ENCODE data around the gene NUDT4.
A peak's percentile ranks its signal among the peaks of the same experiment; 100 is the strongest.
"Not testable (repeated sequence)": the region's sequence is repeated elsewhere in the genome, so short reads cannot be mapped to it uniquely, and the experiment has no call there.

NUDT4 gene

GRCh38 chr12:93358821-93359220, 18.9 kb upstream of the NUDT4 start:
- H3K4me3 Mint-ChIP-seq: no peak overlapping the region
- H3K36me3 Mint-ChIP-seq (ENCODE audit: low read depth): no peaks in the 10 kb centered on the region
- H3K9me3 Mint-ChIP-seq: no peaks in the 10 kb centered on the region
- no peak overlapping the region for H3K27ac Mint-ChIP-seq
- H3K4me1 Mint-ChIP-seq (ENCODE audit: low read depth): peaks cover 3% of the 10 kb centered on the region
- H3K27me3 Mint-ChIP-seq: no peaks in the 10 kb centered on the region

- H3K9me3 Mint-ChIP-seq: no peaks in the 10 kb centered on the region
- H3K4me1 Mint-ChIP-seq (ENCODE audit: low read depth): peaks cover 14% of the 10 kb centered on the region
- H3K36me3 Mint-ChIP-seq (ENCODE audit: low read depth): no peaks in the 10 kb centered on the region
- no peaks in the 10 kb centered on the region for H3K27me3 Mint-ChIP-seq
- no peak overlapping the region for H3K27ac Mint-ChIP-seq
- H3K4me3 Mint-ChIP-seq: no peak overlapping the region
These were observed 17.0 kb upstream of the NUDT4 start for GRCh38 chr12:93360688-93361087.

GRCh38 chr12:93361151-93361919, 16.4 kb upstream of the NUDT4 start:
- no peak overlapping the region for H3K27ac Mint-ChIP-seq
- H3K27me3 Mint-ChIP-seq: no peaks in the 10 kb centered on the region
- H3K4me1 Mint-ChIP-seq (ENCODE audit: low read depth): peaks cover 14% of the 10 kb centered on the region
- H3K9me3 Mint-ChIP-seq: no peaks in the 10 kb centered on the region
- H3K4me3 Mint-ChIP-seq: no peak overlapping the region
- no peaks in the 10 kb centered on the region for H3K36me3 Mint-ChIP-seq (ENCODE audit: low read depth)

- Mint-ChIP-seq H3K4me1 (ENCODE audit: low read depth) (peaks cover 14% of the 10 kb centered on the region), H3K27me3 (no peaks in the 10 kb centered on the region), H3K4me3 (no peak overlapping the region), H3K36me3 (ENCODE audit: low read depth) (no peaks in the 10 kb centered on the region), H3K27ac (peak overlapping the region; percentile 19), H3K9me3 (no peaks in the 10 kb centered on the region)
These were observed 13.9 kb upstream of the NUDT4 start for GRCh38 chr12:93363841-93364297.

GRCh38 chr12:93365616-93366405, 11.9 kb upstream of the NUDT4 start:
- Mint-ChIP-seq H3K27ac (no peak overlapping the region), H3K36me3 (ENCODE audit: low read depth) (no peaks in the 10 kb centered on the region), H3K9me3 (no peaks in the 10 kb centered on the region), H3K27me3 (no peaks in the 10 kb centered on the region), H3K4me1 (ENCODE audit: low read depth) (peaks cover 14% of the 10 kb centered on the region), H3K4me3 (no peak overlapping the region)

GRCh38 chr12:93366422-93366821, 11.3 kb upstream of the NUDT4 start:
- H3K4me3 Mint-ChIP-seq: no peak overlapping the region
- peaks cover 14% of the 10 kb centered on the region for H3K4me1 Mint-ChIP-seq (ENCODE audit: low read depth)
- H3K36me3 Mint-ChIP-seq (ENCODE audit: low read depth): no peaks in the 10 kb centered on the region
- H3K27me3 Mint-ChIP-seq: no peaks in the 10 kb centered on the region
- no peak overlapping the region for H3K27ac Mint-ChIP-seq
- no peaks in the 10 kb centered on the region for H3K9me3 Mint-ChIP-seq

- Mint-ChIP-seq H3K4me1 (ENCODE audit: low read depth) (peaks cover 11% of the 10 kb centered on the region), H3K27me3 (no peaks in the 10 kb centered on the region), H3K9me3 (no peaks in the 10 kb centered on the region), H3K36me3 (ENCODE audit: low read depth) (no peaks in the 10 kb centered on the region), H3K27ac (no peak overlapping the region), H3K4me3 (no peak overlapping the region)
These were observed 9.0 kb upstream of the NUDT4 start for GRCh38 chr12:93368766-93369165.

GRCh38 chr12:93369505-93369904, 8.2 kb upstream of the NUDT4 start:
- Mint-ChIP-seq H3K9me3 (no peaks in the 10 kb centered on the region), H3K4me1 (ENCODE audit: low read depth) (peaks cover 5% of the 10 kb centered on the region)

GRCh38 chr12:93370947-93371346, 6.8 kb upstream of the NUDT4 start:
- Mint-ChIP-seq H3K36me3 (ENCODE audit: low read depth) (no peaks in the 10 kb centered on the region), H3K27ac (no peak overlapping the region), H3K27me3 (no peaks in the 10 kb centered on the region), H3K9me3 (no peaks in the 10 kb centered on the region), H3K4me1 (ENCODE audit: low read depth) (no peaks in the 10 kb centered on the region), H3K4me3 (no peak overlapping the region)

More at GRCh38 chr12:93369505-93369904, 8.2 kb upstream of the NUDT4 start:
- no peaks in the 10 kb centered on the region for H3K36me3 Mint-ChIP-seq (ENCODE audit: low read depth)
- H3K27ac Mint-ChIP-seq: no peak overlapping the region
- no peak overlapping the region for H3K4me3 Mint-ChIP-seq
- H3K27me3 Mint-ChIP-seq: no peaks in the 10 kb centered on the region

GRCh38 chr12:93373961-93374656, 3.6 kb upstream of the NUDT4 start:
- Mint-ChIP-seq H3K4me1 (ENCODE audit: low read depth) (peaks cover 12% of the 10 kb centered on the region), H3K27me3 (no peaks in the 10 kb centered on the region), H3K36me3 (ENCODE audit: low read depth) (no peaks in the 10 kb centered on the region), H3K27ac (no peak overlapping the region), H3K9me3 (no peaks in the 10 kb centered on the region), H3K4me3 (no peak overlapping the region)

- H3K27ac Mint-ChIP-seq: no peak overlapping the region
- H3K4me1 Mint-ChIP-seq (ENCODE audit: low read depth): peaks cover 21% of the 10 kb centered on the region
- no peaks in the 10 kb centered on the region for H3K9me3 Mint-ChIP-seq
- peaks cover 5% of the 10 kb centered on the region for H3K36me3 Mint-ChIP-seq (ENCODE audit: low read depth)
- no peak overlapping the region for H3K4me3 Mint-ChIP-seq
- H3K27me3 Mint-ChIP-seq: no peaks in the 10 kb centered on the region
These were observed 1.8 kb upstream of the NUDT4 start for GRCh38 chr12:93375906-93376305.

- Mint-ChIP-seq H3K4me3 (no peak overlapping the region), H3K36me3 (ENCODE audit: low read depth) (peaks cover 12% of the 10 kb centered on the region), H3K9me3 (no peaks in the 10 kb centered on the region), H3K4me1 (ENCODE audit: low read depth) (peaks cover 29% of the 10 kb centered on the region), H3K27me3 (no peaks in the 10 kb centered on the region), H3K27ac (no peak overlapping the region)
These were observed 1.1 kb upstream of the NUDT4 start for GRCh38 chr12:93376436-93377251.

GRCh38 chr12:93378196-93378997, 672 bp downstream of the NUDT4 start:
- H3K27me3 Mint-ChIP-seq, H3K9me3 Mint-ChIP-seq: not testable (repeated sequence)
- H3K4me1 Mint-ChIP-seq (ENCODE audit: low read depth): peaks cover 45% of the 10 kb centered on the region
- peaks cover 26% of the 10 kb centered on the region for H3K36me3 Mint-ChIP-seq (ENCODE audit: low read depth)
- peak overlapping the region; percentile 87 for H3K4me3 Mint-ChIP-seq
- H3K27ac Mint-ChIP-seq: peak overlapping the region; percentile 97

- H3K36me3 Mint-ChIP-seq (ENCODE audit: low read depth): peaks cover 27% of the 10 kb centered on the region
- H3K4me3 Mint-ChIP-seq: peak overlapping the region; percentile 87
- no peaks in the 10 kb centered on the region for H3K27me3 Mint-ChIP-seq
- H3K9me3 Mint-ChIP-seq: no peaks in the 10 kb centered on the region
- peaks cover 50% of the 10 kb centered on the region for H3K4me1 Mint-ChIP-seq (ENCODE audit: low read depth)
- peak overlapping the region; percentile 97 for H3K27ac Mint-ChIP-seq
These were observed 1.2 kb downstream of the NUDT4 start for GRCh38 chr12:93378998-93379325.

All from stimulated activated naive CD8-positive, alpha-beta T cell treated with anti-CD3 and anti-CD28 coated beads, Interleukin-15, Interleukin-2, amounts not matched to agents 100 ng/mL and 50 ng/mL, for 24 hours (primary cell).